Measurements from ENCODE around the gene FAM184B.

GRCh38 chr4:17740702-17741101 is 40.7 kb downstream of the FAM184B start:
- no peak for TF ChIP-seq CTCF (IDR thresholded peaks at IDR 0.05)
- no peak for TF ChIP-seq POLR2A (IDR thresholded peaks at IDR 0.05)

Measured in heart left ventricle (tissue), 13 donors.